K562 (cell line): Measurements from ENCODE around the gene CD248. TPM values are rescaled to one million over a fixed set of nuclear protein-coding genes. Genes with fewer than 3 reads are reported as not detected.

Experiments used
- DMBX1 ChIP-seq: fragments of 250-450 bp; sonication (Bioruptor Pico); IDR thresholded peaks from 2 replicates; pipeline ENCODE4 v1.8.0; 2022; ENCODE audit warnings: inconsistent platforms, mild to moderate bottlenecking, moderate library complexity, borderline replicate concordance
- HDAC1 ChIP-seq, 2 experiments: fragments of 450-650 bp; IDR thresholded peaks; 2 replicates each; pipeline ENCODE4 v1.6.1; 2016 to 2017; ENCODE audit warnings: inconsistent platforms in 1 of 2, mild to moderate bottlenecking in 1 of 2, moderate library complexity in 1 of 2
- LEF1 ChIP-seq: fragments of 450-650 bp; IDR thresholded peaks from 2 replicates; pipeline ENCODE4 v1.6.1; 2016; ENCODE audit warnings: mild to moderate bottlenecking
- NRF1 ChIP-seq, 2 experiments: fragments of 450-650 bp; IDR thresholded peaks in 1 of 2; conservative IDR thresholded peaks in 1 of 2; 2 replicates each; pipeline ENCODE4 v1.6.1; 2014; ENCODE audit warnings: mild to moderate bottlenecking in 2 of 2
- RBM39 ChIP-seq: fragments of 200-400 bp; formaldehyde crosslinking; optimal IDR thresholded peaks from 2 replicates; pipeline ENCODE3; 2018; ENCODE audit warnings: low read depth, low read length
- RNF2 ChIP-seq: sonication (generic); IDR thresholded peaks from 2 replicates; pipeline ENCODE4 v1.6.1; 2016
- TFAM ChIP-seq: fragments of 250-450 bp; sonication (Bioruptor Pico); conservative IDR thresholded peaks from 2 replicates; pipeline ENCODE4 v1.5.0; 2021; ENCODE audit warnings: mild to moderate bottlenecking, moderate library complexity
- ZC3H4 ChIP-seq: sonication (generic); formaldehyde crosslinking; IDR thresholded peaks from 2 replicates; pipeline ENCODE4 v1.9.0; 2021; ENCODE audit warnings: missing genetic modification reagents, borderline replicate concordance
- polyA plus RNA-seq, 8 experiments: library from polyadenylated mRNA; depleted of rRNA in 4 of 8; stranded (reverse) in 5 of 8; unstranded in 3 of 8; fragments of >200 nt; fragmentation: Nextera tagmentation in 2 of 8; fragmentation: Illumina TruSeq in 1 of 8; extraction: Ambion mirVana in 2 of 8; extraction: Trizol in 1 of 8; gene quantifications; 2 replicates each; pipeline versions ENCODE4 v1.2.1 to v1.2.3, GENCODE V29; 2011 to 2014; ENCODE audit warnings: inconsistent platforms in 1 of 8, missing spikeins in 1 of 8
- total RNA-seq, 7 experiments: library from RNA; depleted of rRNA in 6 of 7; stranded (reverse); fragments of >200 nt in 6 of 7; fragmentation: Illumina TruSeq in 2 of 7; extraction: Trizol in 2 of 7; gene quantifications; 2 replicates each; pipeline versions ENCODE4 v1.2.1 to v1.2.3, GENCODE V29; 2011 to 2021; ENCODE audit warnings: low replicate concordance in 1 of 7
- TF ChIP-seq, protein P1 (sequence below): fragments of 250-450 bp; sonication (Bioruptor Pico); IDR thresholded peaks from 2 replicates; pipeline ENCODE4 v1.8.0; 2022; ENCODE audit warnings: inconsistent platforms, mild to moderate bottlenecking, moderate library complexity, borderline replicate concordance
- TF ChIP-seq, protein P2 (sequence below): fragments of 250-450 bp; sonication (Bioruptor Pico); IDR thresholded peaks from 2 replicates; pipeline ENCODE4 v1.4.0; 2020; ENCODE audit warnings: mild to moderate bottlenecking, moderate library complexity
- TF ChIP-seq, protein P3 (sequence below): IDR thresholded peaks from 2 replicates; pipeline ENCODE4 v1.6.1; 2011; ENCODE audit warnings: borderline replicate concordance, low read depth, mild to moderate bottlenecking, moderate library complexity, low read length; ENCODE audit not compliant: insufficient read depth, poor library complexity, severe bottlenecking

CD248 gene
- total and polyA plus RNA-seq, 9 of the 15 experiments (the other 6 are each of a cell fraction or from before 2014, with no cell fraction given), result 0.09 TPM; not detected in 8

DNA sequence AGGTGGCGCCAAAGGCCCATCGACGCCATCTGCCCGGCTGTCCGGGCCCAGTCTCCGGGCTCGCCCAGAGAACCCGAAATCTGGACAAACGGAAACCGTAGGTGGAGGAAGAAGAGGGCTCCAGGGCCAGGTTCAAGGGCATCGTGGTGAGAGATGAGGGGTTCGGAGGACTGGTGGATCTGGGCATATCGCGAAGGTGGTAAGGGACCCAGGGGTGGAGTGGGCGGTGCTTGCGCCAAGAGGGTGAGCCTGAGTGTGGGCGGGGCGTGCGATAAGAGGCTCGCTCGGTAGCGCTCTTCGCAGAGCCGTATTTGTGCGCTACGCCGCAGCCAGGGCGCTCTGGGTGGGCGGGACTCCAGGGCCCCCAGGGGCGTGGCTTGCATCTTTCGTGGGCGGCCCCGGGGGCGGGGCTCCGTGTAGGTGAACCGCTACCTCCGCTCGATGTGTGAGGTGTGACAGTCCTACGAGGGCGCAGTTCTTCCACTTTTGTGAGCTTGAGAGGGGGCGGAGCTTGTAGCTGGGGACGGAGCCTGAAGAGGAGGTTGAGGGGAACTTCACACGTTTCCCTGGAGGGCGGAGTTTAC, 4.8 kb downstream of the CD248 start (continued):
- TF ChIP-seq, protein P1, sequence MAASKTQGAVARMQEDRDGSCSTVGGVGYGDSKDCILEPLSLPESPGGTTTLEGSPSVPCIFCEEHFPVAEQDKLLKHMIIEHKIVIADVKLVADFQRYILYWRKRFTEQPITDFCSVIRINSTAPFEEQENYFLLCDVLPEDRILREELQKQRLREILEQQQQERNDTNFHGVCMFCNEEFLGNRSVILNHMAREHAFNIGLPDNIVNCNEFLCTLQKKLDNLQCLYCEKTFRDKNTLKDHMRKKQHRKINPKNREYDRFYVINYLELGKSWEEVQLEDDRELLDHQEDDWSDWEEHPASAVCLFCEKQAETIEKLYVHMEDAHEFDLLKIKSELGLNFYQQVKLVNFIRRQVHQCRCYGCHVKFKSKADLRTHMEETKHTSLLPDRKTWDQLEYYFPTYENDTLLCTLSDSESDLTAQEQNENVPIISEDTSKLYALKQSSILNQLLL, result no peak
- no peak for TF ChIP-seq RBM39
- TF ChIP-seq DMBX1, result no peak
- TF ChIP-seq NRF1 (conservative IDR thresholded peaks at IDR 0.05 in 1 of 2, IDR thresholded peaks at IDR 0.05 in 1 of 2), result peak; percentile 75 to 79
- TF ChIP-seq, protein P2, sequence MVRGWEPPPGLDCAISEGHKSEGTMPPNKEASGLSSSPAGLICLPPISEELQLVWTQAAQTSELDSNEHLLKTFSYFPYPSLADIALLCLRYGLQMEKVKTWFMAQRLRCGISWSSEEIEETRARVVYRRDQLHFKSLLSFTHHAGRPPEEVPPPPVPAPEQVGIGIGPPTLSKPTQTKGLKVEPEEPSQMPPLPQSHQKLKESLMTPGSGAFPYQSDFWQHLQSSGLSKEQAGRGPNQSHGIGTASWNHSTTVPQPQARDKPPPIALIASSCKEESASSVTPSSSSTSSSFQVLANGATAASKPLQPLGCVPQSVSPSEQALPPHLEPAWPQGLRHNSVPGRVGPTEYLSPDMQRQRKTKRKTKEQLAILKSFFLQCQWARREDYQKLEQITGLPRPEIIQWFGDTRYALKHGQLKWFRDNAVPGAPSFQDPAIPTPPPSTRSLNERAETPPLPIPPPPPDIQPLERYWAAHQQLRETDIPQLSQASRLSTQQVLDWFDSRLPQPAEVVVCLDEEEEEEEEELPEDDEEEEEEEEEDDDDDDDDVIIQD (CRISPR knock-in tag), result no peak
- no peak for TF ChIP-seq LEF1
- 0 out of 2 replicates have a peak, but pooled peaks have one; percentile 50 for TF ChIP-seq RNF2
- TF ChIP-seq TFAM (CRISPR knock-in tag), result no peak
- TF ChIP-seq HDAC1 (IDR thresholded peaks at IDR 0.05), result peak in 1 of 2 experiments; percentile 93; a peak in 2 of 4 replicates
- TF ChIP-seq ZC3H4 (CRISPR knock-in tag), result no peak
- TF ChIP-seq, protein P3, sequence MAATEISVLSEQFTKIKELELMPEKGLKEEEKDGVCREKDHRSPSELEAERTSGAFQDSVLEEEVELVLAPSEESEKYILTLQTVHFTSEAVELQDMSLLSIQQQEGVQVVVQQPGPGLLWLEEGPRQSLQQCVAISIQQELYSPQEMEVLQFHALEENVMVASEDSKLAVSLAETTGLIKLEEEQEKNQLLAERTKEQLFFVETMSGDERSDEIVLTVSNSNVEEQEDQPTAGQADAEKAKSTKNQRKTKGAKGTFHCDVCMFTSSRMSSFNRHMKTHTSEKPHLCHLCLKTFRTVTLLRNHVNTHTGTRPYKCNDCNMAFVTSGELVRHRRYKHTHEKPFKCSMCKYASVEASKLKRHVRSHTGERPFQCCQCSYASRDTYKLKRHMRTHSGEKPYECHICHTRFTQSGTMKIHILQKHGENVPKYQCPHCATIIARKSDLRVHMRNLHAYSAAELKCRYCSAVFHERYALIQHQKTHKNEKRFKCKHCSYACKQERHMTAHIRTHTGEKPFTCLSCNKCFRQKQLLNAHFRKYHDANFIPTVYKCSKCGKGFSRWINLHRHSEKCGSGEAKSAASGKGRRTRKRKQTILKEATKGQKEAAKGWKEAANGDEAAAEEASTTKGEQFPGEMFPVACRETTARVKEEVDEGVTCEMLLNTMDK, result no peak
